ENCODE data around the gene ITPRIP.

DNA sequence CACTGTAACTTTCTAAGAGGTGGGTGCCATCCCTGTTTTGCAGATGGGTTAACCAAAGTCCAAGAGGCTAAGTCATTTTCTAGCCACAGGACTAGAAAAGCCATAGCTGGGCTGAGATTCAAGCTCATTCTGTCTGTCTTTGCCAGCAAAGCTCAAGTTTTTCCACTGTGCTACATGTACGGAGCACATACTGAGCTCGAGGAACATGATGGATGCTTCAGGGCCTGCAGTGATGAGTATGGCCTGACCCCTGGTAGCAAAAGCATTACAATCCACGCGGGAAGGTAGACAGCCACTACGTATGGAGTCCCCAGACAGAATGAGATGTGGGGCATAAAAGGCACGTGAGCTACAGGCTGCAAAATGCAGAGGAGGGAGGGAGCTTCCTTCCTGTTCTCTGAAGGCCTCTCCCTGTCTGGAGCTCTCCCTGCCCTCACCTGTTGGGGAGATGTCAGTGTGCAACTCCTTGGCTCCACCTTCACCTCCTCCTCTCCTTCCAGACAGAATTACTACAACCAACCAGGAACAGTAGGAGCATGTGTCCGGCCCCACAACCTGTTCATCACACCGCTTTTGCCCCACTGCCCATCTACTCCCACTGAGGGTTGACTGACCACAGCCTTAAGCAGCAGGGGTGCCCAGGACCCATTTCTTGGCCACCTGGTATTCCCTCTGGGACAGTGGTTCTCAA is 16.4 kb downstream of the ITPRIP start:
- TF ChIP-seq, protein P1, sequence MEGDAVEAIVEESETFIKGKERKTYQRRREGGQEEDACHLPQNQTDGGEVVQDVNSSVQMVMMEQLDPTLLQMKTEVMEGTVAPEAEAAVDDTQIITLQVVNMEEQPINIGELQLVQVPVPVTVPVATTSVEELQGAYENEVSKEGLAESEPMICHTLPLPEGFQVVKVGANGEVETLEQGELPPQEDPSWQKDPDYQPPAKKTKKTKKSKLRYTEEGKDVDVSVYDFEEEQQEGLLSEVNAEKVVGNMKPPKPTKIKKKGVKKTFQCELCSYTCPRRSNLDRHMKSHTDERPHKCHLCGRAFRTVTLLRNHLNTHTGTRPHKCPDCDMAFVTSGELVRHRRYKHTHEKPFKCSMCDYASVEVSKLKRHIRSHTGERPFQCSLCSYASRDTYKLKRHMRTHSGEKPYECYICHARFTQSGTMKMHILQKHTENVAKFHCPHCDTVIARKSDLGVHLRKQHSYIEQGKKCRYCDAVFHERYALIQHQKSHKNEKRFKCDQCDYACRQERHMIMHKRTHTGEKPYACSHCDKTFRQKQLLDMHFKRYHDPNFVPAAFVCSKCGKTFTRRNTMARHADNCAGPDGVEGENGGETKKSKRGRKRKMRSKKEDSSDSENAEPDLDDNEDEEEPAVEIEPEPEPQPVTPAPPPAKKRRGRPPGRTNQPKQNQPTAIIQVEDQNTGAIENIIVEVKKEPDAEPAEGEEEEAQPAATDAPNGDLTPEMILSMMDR (IDR thresholded peaks at IDR 0.05), result no peak
- TF ChIP-seq POLR2A (IDR thresholded peaks at IDR 0.05), result no peak
- TF ChIP-seq EP300 (IDR thresholded peaks at IDR 0.05), result no peak
